Measurements from ENCODE around the gene LIPK. TPM values are rescaled to one million over a fixed set of nuclear protein-coding genes. Genes with fewer than 3 reads are reported as not detected.

The LIPK gene, protein sequence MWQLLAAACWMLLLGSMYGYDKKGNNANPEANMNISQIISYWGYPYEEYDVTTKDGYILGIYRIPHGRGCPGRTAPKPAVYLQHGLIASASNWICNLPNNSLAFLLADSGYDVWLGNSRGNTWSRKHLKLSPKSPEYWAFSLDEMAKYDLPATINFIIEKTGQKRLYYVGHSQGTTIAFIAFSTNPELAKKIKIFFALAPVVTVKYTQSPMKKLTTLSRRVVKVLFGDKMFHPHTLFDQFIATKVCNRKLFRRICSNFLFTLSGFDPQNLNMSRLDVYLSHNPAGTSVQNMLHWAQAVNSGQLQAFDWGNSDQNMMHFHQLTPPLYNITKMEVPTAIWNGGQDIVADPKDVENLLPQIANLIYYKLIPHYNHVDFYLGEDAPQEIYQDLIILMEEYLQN
- not detected for total RNA-seq
- polyA plus RNA-seq: not detected

DNA sequence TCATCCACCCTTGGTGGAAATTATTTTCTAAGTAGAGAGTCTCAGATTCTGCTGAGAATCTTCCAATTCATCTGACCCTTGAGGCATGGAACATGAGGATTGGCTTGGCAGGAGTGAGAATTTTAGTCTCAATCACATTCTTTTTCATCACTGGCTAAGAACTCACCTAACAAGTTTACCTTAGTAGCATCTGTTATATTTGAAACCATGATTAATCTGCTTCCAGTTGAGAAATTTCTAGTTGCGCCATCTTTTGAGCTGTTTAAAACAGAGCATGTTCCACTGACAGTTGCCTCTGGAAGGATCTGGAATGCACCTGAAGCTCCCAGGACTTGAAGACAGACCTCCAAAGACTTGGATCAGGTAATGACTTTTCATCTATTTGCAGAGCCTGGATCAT, at the start of gene LIPK:
LIPK (plus strand) TSS at position 292 of the 400 bp plus-strand sequence. CDS start 18,295 bp downstream, outside the sequence.
- Histone ChIP-seq H3K4me1 (ENCODE audit: control insufficient read depth in 4 of 4, insufficient read depth in 4 of 4, low read length in 3 of 4) (no peaks in the 10 kb centered on the region), H3K27me3 (ENCODE audit: control insufficient read depth in 4 of 4, insufficient read depth in 4 of 4, low read length in 3 of 4) (no peaks in the 10 kb centered on the region), H3K36me3 (ENCODE audit: control insufficient read depth in 4 of 4, insufficient read depth in 3 of 4, low read depth in 1 of 4, low read length in 3 of 4) (no peaks in the 10 kb centered on the region), H3K9me3 (ENCODE audit: control insufficient read depth in 4 of 4, low read length in 3 of 4) (no peaks in the 10 kb centered on the region), H3K4me3 (ENCODE audit: low read depth in 1 of 3, low read length in 3 of 3) (no peak within 1 kb of the TSS), H3K9ac (ENCODE audit: low read depth in 1 of 2, low read length in 2 of 2) (no peak within 1 kb of the TSS), H3K27ac (ENCODE audit: low read depth in 1 of 2, low read length in 2 of 2) (no peak within 1 kb of the TSS)
- no peak for DNase-seq (ENCODE audit: low spot score)
- 94% methylated on average over 1 of the region's 1 CpG for WGBS
- TF ChIP-seq TAF1 (conservative IDR thresholded peaks at IDR 0.05): no peak
- TF ChIP-seq, protein P1, sequence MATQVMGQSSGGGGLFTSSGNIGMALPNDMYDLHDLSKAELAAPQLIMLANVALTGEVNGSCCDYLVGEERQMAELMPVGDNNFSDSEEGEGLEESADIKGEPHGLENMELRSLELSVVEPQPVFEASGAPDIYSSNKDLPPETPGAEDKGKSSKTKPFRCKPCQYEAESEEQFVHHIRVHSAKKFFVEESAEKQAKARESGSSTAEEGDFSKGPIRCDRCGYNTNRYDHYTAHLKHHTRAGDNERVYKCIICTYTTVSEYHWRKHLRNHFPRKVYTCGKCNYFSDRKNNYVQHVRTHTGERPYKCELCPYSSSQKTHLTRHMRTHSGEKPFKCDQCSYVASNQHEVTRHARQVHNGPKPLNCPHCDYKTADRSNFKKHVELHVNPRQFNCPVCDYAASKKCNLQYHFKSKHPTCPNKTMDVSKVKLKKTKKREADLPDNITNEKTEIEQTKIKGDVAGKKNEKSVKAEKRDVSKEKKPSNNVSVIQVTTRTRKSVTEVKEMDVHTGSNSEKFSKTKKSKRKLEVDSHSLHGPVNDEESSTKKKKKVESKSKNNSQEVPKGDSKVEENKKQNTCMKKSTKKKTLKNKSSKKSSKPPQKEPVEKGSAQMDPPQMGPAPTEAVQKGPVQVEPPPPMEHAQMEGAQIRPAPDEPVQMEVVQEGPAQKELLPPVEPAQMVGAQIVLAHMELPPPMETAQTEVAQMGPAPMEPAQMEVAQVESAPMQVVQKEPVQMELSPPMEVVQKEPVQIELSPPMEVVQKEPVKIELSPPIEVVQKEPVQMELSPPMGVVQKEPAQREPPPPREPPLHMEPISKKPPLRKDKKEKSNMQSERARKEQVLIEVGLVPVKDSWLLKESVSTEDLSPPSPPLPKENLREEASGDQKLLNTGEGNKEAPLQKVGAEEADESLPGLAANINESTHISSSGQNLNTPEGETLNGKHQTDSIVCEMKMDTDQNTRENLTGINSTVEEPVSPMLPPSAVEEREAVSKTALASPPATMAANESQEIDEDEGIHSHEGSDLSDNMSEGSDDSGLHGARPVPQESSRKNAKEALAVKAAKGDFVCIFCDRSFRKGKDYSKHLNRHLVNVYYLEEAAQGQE (IDR thresholded peaks at IDR 0.05): no peak
- TF ChIP-seq SP1 (IDR thresholded peaks at IDR 0.05): no peak
- TF ChIP-seq, protein P2, sequence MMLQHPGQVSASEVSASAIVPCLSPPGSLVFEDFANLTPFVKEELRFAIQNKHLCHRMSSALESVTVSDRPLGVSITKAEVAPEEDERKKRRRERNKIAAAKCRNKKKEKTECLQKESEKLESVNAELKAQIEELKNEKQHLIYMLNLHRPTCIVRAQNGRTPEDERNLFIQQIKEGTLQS (IDR thresholded peaks at IDR 0.05): no peak
- TF ChIP-seq JUND (IDR thresholded peaks at IDR 0.05): no peak
- TF ChIP-seq, protein P3, sequence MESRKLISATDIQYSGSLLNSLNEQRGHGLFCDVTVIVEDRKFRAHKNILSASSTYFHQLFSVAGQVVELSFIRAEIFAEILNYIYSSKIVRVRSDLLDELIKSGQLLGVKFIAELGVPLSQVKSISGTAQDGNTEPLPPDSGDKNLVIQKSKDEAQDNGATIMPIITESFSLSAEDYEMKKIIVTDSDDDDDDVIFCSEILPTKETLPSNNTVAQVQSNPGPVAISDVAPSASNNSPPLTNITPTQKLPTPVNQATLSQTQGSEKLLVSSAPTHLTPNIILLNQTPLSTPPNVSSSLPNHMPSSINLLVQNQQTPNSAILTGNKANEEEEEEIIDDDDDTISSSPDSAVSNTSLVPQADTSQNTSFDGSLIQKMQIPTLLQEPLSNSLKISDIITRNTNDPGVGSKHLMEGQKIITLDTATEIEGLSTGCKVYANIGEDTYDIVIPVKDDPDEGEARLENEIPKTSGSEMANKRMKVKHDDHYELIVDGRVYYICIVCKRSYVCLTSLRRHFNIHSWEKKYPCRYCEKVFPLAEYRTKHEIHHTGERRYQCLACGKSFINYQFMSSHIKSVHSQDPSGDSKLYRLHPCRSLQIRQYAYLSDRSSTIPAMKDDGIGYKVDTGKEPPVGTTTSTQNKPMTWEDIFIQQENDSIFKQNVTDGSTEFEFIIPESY (IDR thresholded peaks at IDR 0.05): no peak
- no peak for TF ChIP-seq NR2F2 (IDR thresholded peaks at IDR 0.05)
- TF ChIP-seq, protein P4, sequence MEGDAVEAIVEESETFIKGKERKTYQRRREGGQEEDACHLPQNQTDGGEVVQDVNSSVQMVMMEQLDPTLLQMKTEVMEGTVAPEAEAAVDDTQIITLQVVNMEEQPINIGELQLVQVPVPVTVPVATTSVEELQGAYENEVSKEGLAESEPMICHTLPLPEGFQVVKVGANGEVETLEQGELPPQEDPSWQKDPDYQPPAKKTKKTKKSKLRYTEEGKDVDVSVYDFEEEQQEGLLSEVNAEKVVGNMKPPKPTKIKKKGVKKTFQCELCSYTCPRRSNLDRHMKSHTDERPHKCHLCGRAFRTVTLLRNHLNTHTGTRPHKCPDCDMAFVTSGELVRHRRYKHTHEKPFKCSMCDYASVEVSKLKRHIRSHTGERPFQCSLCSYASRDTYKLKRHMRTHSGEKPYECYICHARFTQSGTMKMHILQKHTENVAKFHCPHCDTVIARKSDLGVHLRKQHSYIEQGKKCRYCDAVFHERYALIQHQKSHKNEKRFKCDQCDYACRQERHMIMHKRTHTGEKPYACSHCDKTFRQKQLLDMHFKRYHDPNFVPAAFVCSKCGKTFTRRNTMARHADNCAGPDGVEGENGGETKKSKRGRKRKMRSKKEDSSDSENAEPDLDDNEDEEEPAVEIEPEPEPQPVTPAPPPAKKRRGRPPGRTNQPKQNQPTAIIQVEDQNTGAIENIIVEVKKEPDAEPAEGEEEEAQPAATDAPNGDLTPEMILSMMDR (IDR thresholded peaks at IDR 0.05; ENCODE audit: low read depth, low read length, missing input control): no peak

DNA sequence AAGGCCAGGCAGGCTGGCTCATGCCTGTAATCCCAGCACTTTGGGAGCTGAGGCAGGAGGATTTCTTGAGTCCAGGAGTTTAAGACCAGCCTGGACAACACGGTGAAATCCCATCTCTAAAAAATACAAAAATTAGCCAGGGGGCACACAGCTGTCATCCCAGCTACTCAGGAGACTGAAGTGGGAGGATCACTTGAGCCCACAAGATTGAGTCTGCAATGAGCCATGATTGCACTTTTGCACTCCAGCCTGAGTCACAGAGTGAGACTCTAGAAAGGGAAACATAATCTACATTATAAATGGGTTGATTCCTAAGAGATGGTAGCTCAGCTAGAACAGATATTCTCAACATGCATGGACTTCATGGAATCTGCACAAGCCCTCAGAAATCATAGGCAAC, 48.1 kb upstream of the LIPK start:
- DNase-seq (ENCODE audit: low spot score): no peak
- Histone ChIP-seq H3K9ac (ENCODE audit: low read depth in 1 of 2, low read length in 2 of 2) (no peak overlapping the region), H3K9me3 (ENCODE audit: control insufficient read depth in 4 of 4, low read length in 3 of 4) (no peaks in the 10 kb centered on the region), H3K27ac (ENCODE audit: low read depth in 1 of 2, low read length in 2 of 2) (no peak overlapping the region), H3K36me3 (ENCODE audit: control insufficient read depth in 4 of 4, insufficient read depth in 3 of 4, low read depth in 1 of 4, low read length in 3 of 4) (no peaks in the 10 kb centered on the region), H3K4me3 (ENCODE audit: low read depth in 1 of 3, low read length in 3 of 3) (no peak overlapping the region), H3K4me1 (ENCODE audit: control insufficient read depth in 4 of 4, insufficient read depth in 4 of 4, low read length in 3 of 4) (no peaks in the 10 kb centered on the region), H3K27me3 (ENCODE audit: control insufficient read depth in 4 of 4, insufficient read depth in 4 of 4, low read length in 3 of 4) (no peaks in the 10 kb centered on the region)
- 83% methylated on average over 1 of the region's 1 CpG for WGBS
- TF ChIP-seq HNF4A (conservative IDR thresholded peaks at IDR 0.05): no peak
- TF ChIP-seq, protein P1 (IDR thresholded peaks at IDR 0.05): no peak
- TF ChIP-seq HNF4G (IDR thresholded peaks at IDR 0.05): no peak
- TF ChIP-seq NR2F2 (IDR thresholded peaks at IDR 0.05): no peak
- no peak for TF ChIP-seq GABPA (IDR thresholded peaks at IDR 0.05 in 1 of 2, conservative IDR thresholded peaks at IDR 0.05 in 1 of 2)
- no peak for TF ChIP-seq TAF1 (conservative IDR thresholded peaks at IDR 0.05)
- TF ChIP-seq RXRA (IDR thresholded peaks at IDR 0.05): no peak
- TF ChIP-seq, protein P3 (IDR thresholded peaks at IDR 0.05): no peak
- TF ChIP-seq, protein P2 (IDR thresholded peaks at IDR 0.05): no peak
- no peak for TF ChIP-seq RAD21 (IDR thresholded peaks at IDR 0.05)
- no peak for TF ChIP-seq FOXA1 (IDR thresholded peaks at IDR 0.05)
- TF ChIP-seq, protein P5, sequence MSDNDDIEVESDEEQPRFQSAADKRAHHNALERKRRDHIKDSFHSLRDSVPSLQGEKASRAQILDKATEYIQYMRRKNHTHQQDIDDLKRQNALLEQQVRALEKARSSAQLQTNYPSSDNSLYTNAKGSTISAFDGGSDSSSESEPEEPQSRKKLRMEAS (IDR thresholded peaks at IDR 0.05): no peak
- TF ChIP-seq JUND (IDR thresholded peaks at IDR 0.05): no peak
